ENCODE measurements around the gene COA3.
"Not testable (repeated sequence)": the region's sequence is repeated elsewhere in the genome, so short reads cannot be mapped to it uniquely, and the experiment has no call there.

The COA3 gene

DNA sequence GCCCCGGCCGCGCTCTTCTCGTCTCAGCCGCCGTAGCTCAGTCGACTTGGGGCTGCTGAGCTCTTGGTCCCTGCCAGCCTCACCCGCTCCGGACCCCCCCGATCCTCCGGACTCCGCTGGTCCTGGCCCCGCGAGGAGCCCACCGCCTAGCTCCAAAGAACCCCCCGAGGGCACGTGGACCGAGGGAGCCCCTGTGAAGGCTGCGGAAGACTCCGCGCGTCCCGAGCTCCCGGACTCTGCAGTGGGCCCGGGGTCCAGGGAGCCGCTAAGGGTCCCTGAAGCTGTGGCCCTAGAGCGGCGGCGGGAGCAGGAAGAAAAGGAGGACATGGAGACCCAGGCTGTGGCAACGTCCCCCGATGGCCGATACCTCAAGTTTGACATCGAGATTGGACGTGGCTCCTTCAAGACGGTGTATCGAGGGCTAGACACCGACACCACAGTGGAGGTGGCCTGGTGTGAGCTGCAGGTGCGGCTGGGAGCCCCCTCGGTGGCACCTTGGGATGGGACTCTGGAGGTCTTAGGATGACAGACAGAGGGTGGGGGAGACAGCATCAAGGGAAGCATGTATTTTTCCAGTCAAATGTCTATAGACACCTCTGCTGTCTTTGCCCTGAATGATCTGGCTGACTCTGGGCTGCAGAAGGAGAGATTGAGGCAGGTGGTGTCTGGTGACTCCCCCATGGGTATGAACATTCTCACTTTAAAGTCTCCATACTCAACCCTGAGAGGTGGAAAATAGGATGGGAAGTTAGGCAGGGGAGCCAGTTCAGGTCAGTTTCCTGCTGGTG lies 17.5 kb downstream of the COA3 start:
- no peak for DNase-seq

DNA sequence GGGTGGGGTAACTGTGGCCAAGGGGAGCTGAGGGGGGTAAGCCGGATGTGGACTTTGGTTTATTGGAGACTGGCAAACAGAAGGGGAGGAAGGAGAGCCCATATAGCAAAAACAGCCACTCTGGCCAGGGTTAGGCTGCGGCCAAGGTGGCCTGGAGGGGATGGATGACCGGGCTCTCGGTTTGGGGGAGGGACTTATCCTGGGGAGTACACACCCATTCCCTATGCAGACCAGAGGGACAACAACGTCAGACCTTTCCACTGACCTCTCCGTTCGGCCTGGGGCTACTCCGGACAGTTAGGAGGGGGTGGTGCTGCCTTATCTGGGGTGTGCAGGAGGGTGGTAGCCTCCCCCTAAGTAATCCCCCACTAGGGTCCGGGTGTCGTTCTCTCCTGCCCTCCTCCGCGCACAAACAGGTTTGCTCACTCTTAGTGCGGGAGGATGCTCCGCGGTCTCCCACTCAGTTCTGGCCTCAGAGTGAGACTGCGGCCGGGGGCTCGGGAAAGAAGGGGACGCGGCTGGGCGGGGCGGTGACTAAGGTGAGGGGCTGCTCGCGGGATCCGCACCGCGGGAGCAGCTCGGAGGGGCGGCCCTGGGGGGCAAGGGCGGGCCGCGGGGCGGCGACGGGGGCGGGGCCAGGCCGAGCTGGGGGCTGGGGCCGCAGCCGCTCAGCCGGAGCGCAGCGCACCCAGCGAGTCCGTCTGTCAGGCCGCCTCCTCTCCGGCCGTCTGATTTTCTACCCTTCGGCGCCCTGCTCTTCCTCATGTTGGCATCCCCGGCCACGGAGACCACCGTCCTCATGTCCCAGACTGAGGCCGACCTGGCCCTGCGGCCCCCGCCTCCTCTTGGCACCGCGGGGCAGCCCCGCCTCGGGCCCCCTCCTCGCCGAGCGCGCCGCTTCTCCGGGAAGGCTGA lies 18.3 kb downstream of the COA3 start, which contains the start of gene WNK4:
Gene WNK4 (plus strand): TSS at position 675 of the 915 bp plus-strand sequence. CDS start 89 bp downstream, at position 764.
- no peak for DNase-seq

DNA sequence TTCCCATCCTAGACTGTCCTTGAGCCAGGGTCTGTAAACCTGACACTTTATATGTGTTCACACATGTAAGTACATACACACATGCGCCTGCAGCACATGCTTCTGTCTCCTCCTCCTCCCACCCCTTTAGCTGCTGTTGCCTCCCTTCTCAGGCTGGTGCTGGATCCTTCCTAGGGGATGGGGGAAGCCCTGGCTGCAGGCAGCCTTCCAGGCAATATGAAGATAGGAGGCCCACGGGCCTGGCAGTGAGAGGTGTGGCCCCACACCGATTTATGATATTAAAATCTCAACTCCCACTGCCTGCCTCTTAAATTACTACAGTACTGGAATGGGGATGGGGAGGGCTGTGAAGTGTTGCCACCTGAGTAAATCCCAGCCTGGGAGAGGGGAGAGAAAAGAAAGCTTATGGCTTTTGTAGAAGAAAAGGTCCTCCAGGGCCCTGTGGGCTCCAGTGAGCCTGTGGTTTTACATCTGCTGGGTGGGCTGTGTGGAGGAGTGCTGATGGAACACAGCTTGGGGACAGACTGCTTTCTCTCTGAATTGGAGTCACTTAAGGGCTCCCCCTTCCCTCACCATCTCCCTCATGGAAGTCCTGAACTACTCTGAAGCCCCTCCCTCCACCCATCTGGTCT lies 19.1 kb downstream of the COA3 start:
- no peak for DNase-seq

DNA sequence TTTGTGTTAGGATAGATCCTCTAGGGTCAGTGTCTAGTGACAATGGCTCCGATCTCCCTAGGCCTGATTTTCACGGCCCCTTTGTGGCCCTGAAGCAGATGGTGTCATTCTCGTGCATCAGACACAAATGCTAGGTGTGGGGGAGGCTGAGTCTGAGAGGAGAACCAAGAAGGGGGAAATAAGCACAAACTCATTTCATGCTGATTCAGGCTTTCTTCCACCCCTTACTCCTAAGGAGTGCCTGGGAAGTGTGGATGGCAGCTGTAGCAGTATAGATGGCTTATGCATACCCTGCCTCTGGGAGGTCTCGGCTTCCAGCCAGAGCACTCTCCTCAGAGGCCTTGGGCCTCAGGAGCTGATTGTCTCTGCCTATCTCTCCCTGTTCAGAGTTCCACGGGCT lies 19.9 kb downstream of the COA3 start:
- DNase-seq = no peak

DNA sequence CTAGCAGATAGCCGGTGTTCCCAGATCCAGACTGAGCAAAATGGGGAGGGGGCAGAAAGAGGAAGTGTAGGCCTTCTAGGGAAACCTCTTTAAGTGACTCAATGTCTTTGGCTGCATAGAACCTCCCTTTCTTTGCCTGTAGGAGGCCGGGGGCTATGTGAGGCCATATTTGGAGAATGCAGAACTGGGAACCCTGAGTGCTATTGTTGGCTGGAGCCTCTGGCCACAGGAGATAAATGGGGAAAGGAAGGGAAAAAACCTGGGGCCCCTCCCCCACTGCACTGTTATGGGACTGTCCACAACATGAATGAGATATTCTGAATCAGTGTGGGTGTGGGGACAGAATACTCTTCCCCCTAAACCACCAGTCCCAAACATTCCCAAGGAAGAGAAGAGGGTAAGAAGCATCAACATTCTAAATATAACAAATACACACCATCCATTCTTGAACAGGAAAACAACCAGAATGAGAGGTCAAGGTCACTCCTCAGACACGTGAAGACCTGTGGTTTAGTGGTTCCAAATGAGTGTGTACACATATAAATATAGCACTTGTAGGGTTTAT lies 22.9 kb downstream of the COA3 start:
- no peak for DNase-seq

DNA sequence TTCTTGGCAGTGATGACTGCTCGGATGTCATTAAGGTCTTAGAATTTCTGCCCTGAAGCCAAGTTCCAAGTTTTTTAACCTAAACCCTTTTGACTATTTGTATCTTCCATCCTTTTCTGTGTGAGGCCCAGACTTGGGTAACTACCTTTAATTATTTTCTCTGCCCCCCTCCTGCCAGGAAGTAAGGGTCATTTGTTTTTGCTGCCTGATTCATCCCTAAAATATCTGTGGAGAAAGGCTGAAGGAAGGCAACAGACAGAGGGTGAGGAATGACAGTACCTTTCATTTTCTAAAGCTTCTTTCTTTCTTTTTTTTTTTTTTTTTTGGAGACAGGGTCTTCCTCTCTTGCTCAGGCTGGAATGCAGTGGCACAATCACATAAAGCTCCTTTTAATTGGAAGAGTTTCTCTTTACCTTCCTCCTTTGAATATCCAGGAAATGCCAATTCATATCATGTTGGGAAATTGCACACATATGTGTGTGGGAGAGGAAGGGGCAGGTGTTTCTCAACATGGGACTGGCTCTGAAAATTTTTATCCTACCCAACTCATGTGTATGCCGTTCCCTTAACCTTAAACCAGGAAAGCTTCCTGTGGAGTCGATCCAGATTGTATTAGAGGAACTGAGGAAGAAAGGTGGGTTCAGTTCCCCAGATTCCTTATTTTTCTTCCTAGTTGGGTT lies 24.3 kb downstream of the COA3 start:
- no peak for DNase-seq

DNA sequence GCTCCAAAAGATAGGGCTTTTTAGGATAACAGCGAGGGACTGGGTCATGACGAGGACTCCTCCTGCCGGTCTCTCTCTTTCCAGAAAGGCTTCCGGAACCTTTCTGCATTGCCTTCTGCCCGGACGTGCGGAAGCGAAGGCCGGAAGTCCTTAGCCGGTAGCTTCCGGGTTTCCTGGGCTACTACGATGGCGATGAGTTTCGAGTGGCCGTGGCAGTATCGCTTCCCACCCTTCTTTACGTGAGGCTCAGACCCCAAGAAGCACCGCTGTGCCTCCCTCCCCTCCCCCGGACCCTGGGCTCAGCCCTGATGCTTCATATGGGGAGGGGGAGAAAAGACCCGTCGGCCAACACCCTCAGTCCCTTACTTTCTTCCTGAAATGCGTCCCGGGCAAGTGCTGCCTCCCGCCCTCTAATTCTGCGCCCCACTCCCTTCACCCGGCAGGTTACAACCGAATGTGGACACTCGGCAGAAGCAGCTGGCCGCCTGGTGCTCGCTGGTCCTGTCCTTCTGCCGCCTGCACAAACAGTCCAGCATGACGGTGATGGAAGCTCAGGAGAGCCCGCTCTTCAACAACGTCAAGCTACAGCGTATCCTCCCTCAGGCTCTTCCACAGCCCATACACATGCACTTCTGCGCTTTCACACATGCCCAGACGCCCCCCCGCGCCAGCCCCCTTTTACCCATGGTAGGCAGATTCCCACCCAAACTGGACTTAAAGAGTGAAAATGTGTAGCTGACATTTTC lies 25.0 kb downstream of the COA3 start, which contains the start of gene VPS25:
Gene VPS25 (plus strand): TSS at position 160 of the 746 bp plus-strand sequence. CDS start 27 bp downstream, at position 187.
- DNase-seq = peak; percentile 69 to 83

DNA sequence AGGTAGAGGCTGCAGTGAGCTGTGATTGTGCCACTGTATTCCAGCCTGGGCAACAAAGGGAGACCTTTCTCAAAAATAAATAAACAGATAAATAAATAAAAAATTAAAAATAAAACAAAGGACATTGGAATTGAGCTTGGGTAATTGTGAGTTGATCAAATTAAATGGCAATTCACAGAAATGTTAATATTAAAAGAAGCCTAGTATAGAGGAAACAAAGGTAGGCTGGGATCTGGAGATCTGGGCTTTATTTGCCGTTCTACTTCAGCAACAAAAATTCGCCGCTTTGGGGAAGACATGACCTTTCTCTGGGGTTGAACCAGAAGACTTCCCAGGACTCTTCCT lies 25.6 kb downstream of the COA3 start:
- no peak for DNase-seq

DNA sequence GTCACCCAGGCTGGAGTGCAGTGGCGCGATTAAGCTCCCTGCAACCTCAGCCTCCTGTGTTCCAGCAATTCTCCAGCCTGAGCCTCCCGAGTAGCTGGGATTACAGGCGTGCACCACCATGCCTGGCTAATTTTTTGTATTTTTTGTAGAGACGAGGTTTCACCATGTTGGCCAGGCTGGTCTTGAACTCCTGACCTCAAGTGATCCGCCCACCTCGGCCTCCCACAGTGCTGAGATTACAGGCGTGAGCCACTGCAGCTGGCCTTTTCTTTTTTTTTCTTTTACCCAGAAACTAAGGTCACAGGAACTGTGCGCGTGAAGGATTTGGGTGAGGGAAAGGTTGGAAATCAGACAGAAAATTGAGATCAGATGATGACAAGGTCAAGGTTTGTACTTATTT lies 28.5 kb downstream of the COA3 start:
- DNase-seq = not testable (repeated sequence)

DNA sequence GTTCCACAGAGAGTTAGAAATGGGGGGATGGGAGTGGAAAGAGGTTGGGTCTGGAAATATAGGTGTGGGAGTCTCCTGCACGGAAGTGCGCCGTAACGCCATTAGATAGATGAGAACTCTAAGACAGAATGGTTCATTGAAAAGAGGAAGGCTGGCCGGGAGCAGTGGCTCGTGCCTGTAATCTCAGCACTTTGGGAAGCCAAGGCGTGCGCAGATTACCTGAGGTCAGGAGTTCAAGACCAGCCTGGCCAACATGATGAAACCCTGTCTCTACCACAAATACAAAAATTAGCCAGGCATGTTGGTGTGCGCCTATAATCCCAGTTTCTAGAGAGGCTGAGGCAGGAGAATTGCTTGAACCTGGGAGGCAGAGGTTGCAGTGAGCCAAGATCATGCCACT lies 30.5 kb downstream of the COA3 start:
- not testable (repeated sequence) for DNase-seq

DNA sequence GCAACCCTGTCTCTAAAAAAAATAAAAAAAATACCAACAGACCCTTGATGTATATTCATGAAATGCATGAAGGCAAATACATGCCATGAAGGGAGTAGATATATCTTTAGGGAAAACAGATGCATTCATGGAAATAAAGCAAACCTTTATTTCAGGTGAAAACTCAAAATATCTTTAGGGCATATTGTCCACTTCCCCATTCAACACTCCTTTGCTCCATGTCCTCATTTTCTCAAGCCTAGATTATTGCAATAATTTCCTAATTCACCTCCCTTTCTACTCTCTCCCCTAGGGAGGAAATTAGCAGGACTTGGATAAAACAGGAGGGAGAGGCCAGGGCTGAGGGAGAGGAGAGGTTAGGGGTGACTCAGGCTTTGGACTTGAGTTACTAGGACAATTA lies 31.0 kb downstream of the COA3 start:
- DNase-seq = no peak

DNA sequence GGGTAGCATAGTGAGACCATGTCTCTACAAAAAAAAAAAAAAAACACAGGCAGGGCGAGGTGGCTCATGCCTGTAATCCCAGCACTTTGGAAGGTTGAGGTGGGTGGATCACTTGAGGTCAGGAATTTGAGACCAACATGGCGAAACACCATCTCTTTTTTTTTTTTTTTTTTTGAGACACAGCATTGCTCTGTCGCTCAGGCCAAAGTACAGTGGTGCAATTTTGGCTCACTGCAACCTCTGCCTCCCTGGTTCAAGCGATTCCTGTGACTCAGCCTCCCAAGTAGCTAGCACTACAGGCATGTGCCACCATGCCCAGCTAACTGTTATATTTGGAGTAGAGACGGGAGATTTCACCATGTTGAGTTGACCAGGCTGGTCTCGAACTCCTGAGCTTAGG lies 32.4 kb downstream of the COA3 start:
- DNase-seq = no peak

DNA sequence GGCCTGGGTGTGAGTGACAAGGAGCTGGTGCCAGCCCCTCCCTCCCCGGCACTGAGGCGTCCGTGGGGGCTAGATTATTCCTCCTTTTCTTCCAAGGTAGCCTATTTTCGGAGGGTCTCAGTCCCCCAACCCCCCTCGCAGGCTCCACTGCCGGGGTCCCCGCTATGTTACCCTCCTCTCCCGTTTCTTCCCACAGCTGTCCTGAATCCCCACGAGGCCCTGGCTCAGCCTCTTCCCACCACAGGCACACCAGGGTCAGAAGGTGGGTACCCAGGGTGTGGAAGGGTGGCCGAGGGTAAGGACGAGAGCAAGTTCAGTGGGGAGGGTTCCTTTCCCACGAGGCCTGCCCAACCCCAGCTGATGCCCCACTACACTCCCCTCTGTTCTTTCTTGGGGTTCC lies 36.9 kb downstream of the COA3 start:
- no peak for DNase-seq

DNA sequence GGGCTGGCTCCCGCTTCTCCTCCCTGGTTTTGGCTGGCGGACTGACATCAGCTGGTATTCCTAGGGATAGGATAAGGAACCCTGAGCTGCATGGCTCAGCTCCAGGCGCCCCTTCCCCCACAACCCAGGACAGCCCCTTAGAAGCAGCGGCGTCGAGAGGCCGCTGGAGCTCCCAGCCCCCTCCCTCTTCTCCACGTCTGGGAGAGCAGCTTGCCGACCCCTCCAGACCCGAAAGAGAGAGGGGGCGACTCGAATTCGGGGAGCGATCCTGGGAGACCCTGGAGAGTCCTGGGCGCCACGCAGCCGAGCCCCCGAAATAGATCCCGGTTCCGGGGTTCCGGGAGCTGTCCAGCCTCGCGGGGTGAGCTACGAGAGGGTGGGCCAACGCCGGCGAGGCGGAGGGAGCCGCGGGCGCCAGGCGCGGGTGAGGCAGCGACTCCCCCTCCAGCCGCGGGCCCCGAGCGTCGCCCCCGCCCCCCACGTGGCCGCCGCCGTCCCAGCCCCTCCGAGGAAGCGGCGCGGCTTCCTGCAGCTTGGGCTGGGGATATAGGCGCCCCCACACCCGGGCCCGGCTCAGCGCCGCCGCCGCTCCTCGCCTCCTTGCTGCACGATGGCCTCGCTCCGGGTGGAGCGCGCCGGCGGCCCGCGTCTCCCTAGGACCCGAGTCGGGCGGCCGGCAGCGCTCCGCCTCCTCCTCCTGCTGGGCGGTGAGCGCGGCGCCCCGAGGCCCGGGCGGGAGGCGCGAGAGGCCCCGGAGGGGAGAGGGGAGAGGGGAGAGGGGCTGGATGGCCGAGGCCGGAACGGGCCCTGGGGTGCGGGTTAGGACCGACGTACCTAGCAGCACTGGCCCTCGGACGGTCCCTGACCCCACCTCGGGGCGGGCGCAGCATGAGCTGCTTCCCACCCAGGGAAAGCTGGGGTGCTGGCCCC lies 37.6 kb downstream of the COA3 start, which contains the start of gene RAMP2:
Gene RAMP2 (plus strand): TSS at position 576 of the 930 bp plus-strand sequence. CDS start 35 bp downstream, at position 611.
- no peak for DNase-seq

DNA sequence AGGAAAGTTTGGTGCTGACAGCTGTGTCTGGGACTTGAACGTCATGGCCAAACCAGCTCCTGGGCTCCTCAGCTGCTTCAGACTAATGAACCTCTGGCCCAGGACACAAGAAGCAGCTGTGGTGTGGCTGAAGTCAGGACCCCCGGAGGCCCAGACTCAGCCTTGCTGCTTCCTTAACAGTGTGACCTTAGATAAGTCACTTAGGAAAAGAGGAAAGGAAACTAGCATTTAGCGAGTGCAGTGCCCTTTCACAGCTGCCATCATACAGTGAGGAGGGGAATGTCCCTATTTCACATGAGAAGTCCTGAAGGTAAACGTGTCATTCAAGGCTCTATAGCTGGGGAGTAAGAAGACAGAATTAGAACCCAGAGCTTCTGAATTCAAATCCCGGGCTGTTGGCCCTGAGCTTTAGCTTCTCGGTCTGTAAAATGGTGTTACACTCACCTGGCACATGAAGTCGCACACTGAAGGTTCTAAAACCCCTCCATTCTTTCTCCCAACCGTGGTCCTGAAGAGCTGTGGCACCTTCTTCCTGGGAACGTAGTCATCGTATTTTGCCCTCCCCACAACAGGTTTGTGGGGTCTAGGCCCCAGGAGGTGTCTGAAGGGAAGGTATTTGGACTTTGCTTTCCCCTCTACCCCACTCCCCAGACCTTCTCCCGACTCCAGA lies 38.4 kb downstream of the COA3 start:
- DNase-seq = no peak

DNA sequence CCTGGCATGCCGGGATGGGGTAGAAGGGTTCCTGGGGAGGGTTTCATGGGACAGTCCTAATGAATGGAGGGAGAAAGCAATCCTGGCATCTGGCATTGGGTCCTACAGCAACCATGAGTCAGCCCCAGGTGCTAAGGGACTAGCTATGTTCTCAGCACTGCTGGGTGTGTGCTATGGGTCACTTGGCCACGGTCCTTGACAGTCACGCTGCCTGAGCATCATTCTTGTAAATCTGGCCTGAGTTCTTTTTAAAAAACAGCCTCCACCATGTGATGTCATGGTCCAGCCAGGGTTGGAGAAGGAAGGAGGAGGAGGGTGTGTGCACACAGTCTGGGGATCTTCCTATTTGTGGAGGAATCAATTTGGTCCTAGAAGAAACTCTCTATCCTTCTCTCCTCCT lies 43.7 kb downstream of the COA3 start:
- peak in 1 of 2 experiments; percentile 19 for DNase-seq

DNA sequence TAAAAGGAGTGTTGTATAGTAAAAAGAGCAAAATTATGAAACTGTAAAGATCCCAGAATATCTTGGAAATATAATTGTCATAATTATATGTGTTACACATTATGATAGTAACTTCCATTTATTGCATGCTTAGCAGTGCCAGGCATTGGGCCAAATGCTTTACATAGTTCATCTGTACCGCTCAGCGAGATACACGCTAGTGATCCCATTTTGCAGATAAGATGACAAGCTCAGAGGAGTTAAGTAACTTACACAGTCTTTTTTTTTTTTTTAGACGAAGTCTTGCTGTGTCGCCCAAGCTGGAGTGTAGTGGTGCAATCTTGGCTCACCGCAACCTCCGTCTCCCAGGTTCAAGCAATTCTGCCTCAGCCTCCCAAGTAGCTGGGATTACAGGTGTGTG lies 46.9 kb downstream of the COA3 start:
- no peak for DNase-seq

DNA sequence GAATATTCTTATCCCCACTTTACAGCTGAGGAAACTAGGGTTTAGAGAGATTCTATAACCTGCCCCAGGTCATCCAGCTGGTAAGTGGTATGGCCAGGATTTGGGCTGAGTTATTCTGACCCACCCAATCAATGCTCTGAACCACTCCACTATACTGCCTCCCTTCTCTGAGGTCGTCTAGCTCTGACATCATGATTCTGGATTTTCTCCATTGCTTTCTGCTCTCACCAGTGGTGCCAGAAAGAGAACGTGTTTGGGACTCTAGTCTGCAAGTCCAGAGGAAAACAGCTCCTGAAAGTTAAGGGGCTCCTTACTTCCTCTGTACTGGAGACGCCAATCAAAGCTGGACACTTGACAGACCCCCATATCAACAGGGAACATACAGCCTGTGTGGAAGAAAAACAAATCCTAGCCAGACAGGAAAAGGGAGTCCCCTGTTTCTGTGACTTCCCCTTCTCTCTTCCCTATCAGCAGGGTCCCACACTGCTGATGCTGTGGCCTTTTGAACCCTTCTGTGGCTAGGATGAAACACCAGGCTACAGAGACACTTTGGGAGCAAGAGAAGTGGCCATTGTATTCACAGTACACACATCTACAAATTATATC lies 47.7 kb downstream of the COA3 start:
- no peak for DNase-seq
